ENCODE data around the gene B3GLCT.

DNA sequence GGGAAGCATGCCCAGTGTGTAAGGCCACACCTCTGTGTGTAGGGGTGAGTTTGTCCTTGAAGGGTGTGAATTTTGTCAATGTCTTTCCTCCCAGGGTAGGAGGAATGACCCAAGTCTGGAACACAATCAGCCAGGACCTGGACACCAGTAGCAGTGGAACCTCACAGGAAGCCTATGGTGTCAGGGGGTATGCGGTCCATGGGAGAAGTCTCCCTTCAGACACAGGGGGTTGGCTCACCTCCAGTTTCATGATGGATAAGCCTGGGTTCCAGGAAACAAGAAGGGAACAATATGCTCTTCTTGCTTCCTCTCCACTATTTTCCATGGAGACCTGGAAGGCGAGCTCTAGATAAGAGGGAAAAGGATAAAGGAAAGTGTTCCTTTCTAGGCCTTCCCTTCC lies 23.9 kb downstream of the B3GLCT start:
- TF ChIP-seq POLR2A (IDR thresholded peaks at IDR 0.05) (no peak), EP300 (IDR thresholded peaks at IDR 0.05) (no peak)

Measured in ovary (tissue), 1 donor.